ENCODE data around the gene LBHD2.

Gene LBHD2

GRCh38 chr14:103122947-103123633, 39.1 kb downstream of the LBHD2 start, which contains the start of gene TNFAIP2:
TNFAIP2 (plus strand) TSS chr14:103123461; CDS start chr14:103126458, 2,997 bp downstream.
- Histone ChIP-seq H3K79me2 (ENCODE audit: control insufficient read depth, insufficient read depth, low read length, unreplicated experiment) (peaks cover 34% of the 10 kb centered on the region), H3K27ac (ENCODE audit: low read depth, low read length) (peak within 1 kb of the TSS; percentile 63), H2AFZ (ENCODE audit: low read length, unreplicated experiment) (peak within 1 kb of the TSS; percentile 45), H3K27me3 (ENCODE audit: insufficient read depth, low read length) (no peaks in the 10 kb centered on the region), H3K4me3 (ENCODE audit: low read depth, low read length) (peak within 1 kb of the TSS; percentile 88), H3K36me3 (ENCODE audit: insufficient read depth, low read length) (no peaks in the 10 kb centered on the region), H3K4me1 (ENCODE audit: control insufficient read depth, insufficient read depth, low read length, unreplicated experiment) (peaks cover 55% of the 10 kb centered on the region)

GRCh38 chr14:103123634-103124500, 39.9 kb downstream of the LBHD2 start:
- H3K4me1 ChIP-seq (ENCODE audit: control insufficient read depth, insufficient read depth, low read length, unreplicated experiment) = peaks cover 58% of the 10 kb centered on the region
- peaks cover 35% of the 10 kb centered on the region for H3K79me2 ChIP-seq (ENCODE audit: control insufficient read depth, insufficient read depth, low read length, unreplicated experiment)
- H3K27ac ChIP-seq (ENCODE audit: low read depth, low read length) = 0 out of 2 replicates have a peak overlapping the region, but pooled peaks have one; percentile 13
- peak overlapping the region; percentile 88 for H3K4me3 ChIP-seq (ENCODE audit: low read depth, low read length)
- no peaks in the 10 kb centered on the region for H3K27me3 ChIP-seq (ENCODE audit: insufficient read depth, low read length)
- H2AFZ ChIP-seq (ENCODE audit: low read length, unreplicated experiment) = peak overlapping the region; percentile 45
- H3K36me3 ChIP-seq (ENCODE audit: insufficient read depth, low read length) = no peaks in the 10 kb centered on the region

GRCh38 chr14:103124501-103125001, 40.5 kb downstream of the LBHD2 start:
- Histone ChIP-seq H3K27me3 (ENCODE audit: insufficient read depth, low read length) (no peaks in the 10 kb centered on the region), H3K36me3 (ENCODE audit: insufficient read depth, low read length) (no peaks in the 10 kb centered on the region), H2AFZ (ENCODE audit: low read length, unreplicated experiment) (no peak overlapping the region), H3K4me3 (ENCODE audit: low read depth, low read length) (peak overlapping the region; percentile 88), H3K79me2 (ENCODE audit: control insufficient read depth, insufficient read depth, low read length, unreplicated experiment) (peaks cover 35% of the 10 kb centered on the region), H3K4me1 (ENCODE audit: control insufficient read depth, insufficient read depth, low read length, unreplicated experiment) (peaks cover 65% of the 10 kb centered on the region), H3K27ac (ENCODE audit: low read depth, low read length) (no peak overlapping the region)

GRCh38 chr14:103125098-103126070, 41.4 kb downstream of the LBHD2 start:
- H3K79me2 ChIP-seq (ENCODE audit: control insufficient read depth, insufficient read depth, low read length, unreplicated experiment) = peaks cover 35% of the 10 kb centered on the region
- no peak overlapping the region for H2AFZ ChIP-seq (ENCODE audit: low read length, unreplicated experiment)
- H3K4me3 ChIP-seq (ENCODE audit: low read depth, low read length) = peak overlapping the region; percentile 88
- no peaks in the 10 kb centered on the region for H3K36me3 ChIP-seq (ENCODE audit: insufficient read depth, low read length)
- no peaks in the 10 kb centered on the region for H3K27me3 ChIP-seq (ENCODE audit: insufficient read depth, low read length)
- peaks cover 72% of the 10 kb centered on the region for H3K4me1 ChIP-seq (ENCODE audit: control insufficient read depth, insufficient read depth, low read length, unreplicated experiment)
- no peak overlapping the region for H3K27ac ChIP-seq (ENCODE audit: low read depth, low read length)

- Histone ChIP-seq H3K4me3 (ENCODE audit: low read depth, low read length) (no peak overlapping the region; the same call in 1 of the 2 replicates), H3K4me1 (ENCODE audit: control insufficient read depth, insufficient read depth, low read length, unreplicated experiment) (peaks cover 77% of the 10 kb centered on the region), H3K36me3 (ENCODE audit: insufficient read depth, low read length) (no peaks in the 10 kb centered on the region), H3K27me3 (ENCODE audit: insufficient read depth, low read length) (no peaks in the 10 kb centered on the region), H3K27ac (ENCODE audit: low read depth, low read length) (no peak overlapping the region), H3K79me2 (ENCODE audit: control insufficient read depth, insufficient read depth, low read length, unreplicated experiment) (peaks cover 35% of the 10 kb centered on the region), H2AFZ (ENCODE audit: low read length, unreplicated experiment) (no peak overlapping the region)
Measured at GRCh38 chr14:103126088-103126872, 42.3 kb downstream of the LBHD2 start.

GRCh38 chr14:103126873-103127304, 42.9 kb downstream of the LBHD2 start:
- Histone ChIP-seq H3K4me3 (ENCODE audit: low read depth, low read length) (no peak overlapping the region), H3K36me3 (ENCODE audit: insufficient read depth, low read length) (no peaks in the 10 kb centered on the region), H3K4me1 (ENCODE audit: control insufficient read depth, insufficient read depth, low read length, unreplicated experiment) (peaks cover 74% of the 10 kb centered on the region), H3K79me2 (ENCODE audit: control insufficient read depth, insufficient read depth, low read length, unreplicated experiment) (peaks cover 35% of the 10 kb centered on the region), H3K27ac (ENCODE audit: low read depth, low read length) (no peak overlapping the region), H3K27me3 (ENCODE audit: insufficient read depth, low read length) (no peaks in the 10 kb centered on the region), H2AFZ (ENCODE audit: low read length, unreplicated experiment) (no peak overlapping the region)

- Histone ChIP-seq H3K27ac (ENCODE audit: low read depth, low read length) (no peak overlapping the region), H3K79me2 (ENCODE audit: control insufficient read depth, insufficient read depth, low read length, unreplicated experiment) (peaks cover 35% of the 10 kb centered on the region), H2AFZ (ENCODE audit: low read length, unreplicated experiment) (no peak overlapping the region), H3K36me3 (ENCODE audit: insufficient read depth, low read length) (peaks cover 4% of the 10 kb centered on the region; the same call in 1 of the 2 replicates), H3K4me3 (ENCODE audit: low read depth, low read length) (no peak overlapping the region), H3K4me1 (ENCODE audit: control insufficient read depth, insufficient read depth, low read length, unreplicated experiment) (peaks cover 70% of the 10 kb centered on the region), H3K27me3 (ENCODE audit: insufficient read depth, low read length) (no peaks in the 10 kb centered on the region)
Measured at GRCh38 chr14:103127356-103127755, 43.3 kb downstream of the LBHD2 start.

GRCh38 chr14:103127861-103128598, 44.0 kb downstream of the LBHD2 start:
- Histone ChIP-seq H3K27ac (ENCODE audit: low read depth, low read length) (no peak overlapping the region), H3K79me2 (ENCODE audit: control insufficient read depth, insufficient read depth, low read length, unreplicated experiment) (peaks cover 35% of the 10 kb centered on the region), H3K4me1 (ENCODE audit: control insufficient read depth, insufficient read depth, low read length, unreplicated experiment) (peaks cover 63% of the 10 kb centered on the region), H3K27me3 (ENCODE audit: insufficient read depth, low read length) (no peaks in the 10 kb centered on the region), H3K4me3 (ENCODE audit: low read depth, low read length) (peak overlapping the region; percentile 7; the same call in 1 of the 2 replicates), H3K36me3 (ENCODE audit: insufficient read depth, low read length) (peaks cover 10% of the 10 kb centered on the region; the same call in 1 of the 2 replicates), H2AFZ (ENCODE audit: low read length, unreplicated experiment) (no peak overlapping the region)

Measured in ACC112 (cell line).